Stimulated activated effector memory CD8-positive, alpha-beta T cell treated with anti-CD3 and anti-CD28 coated beads, Interleukin-12 subunit alpha, Interleukin-12 subunit beta, amount 100 ng/mL, for 72 hours (primary cell): ENCODE results near the gene ORAI2.
A peak's percentile ranks its signal among the peaks of the same experiment; 100 is the strongest.
"Not testable (repeated sequence)": the region's sequence is repeated elsewhere in the genome, so short reads cannot be mapped to it uniquely, and the experiment has no call there.

Experiments used
- ATAC-seq: fragments of 150-1000 bp; cut with Tn5 transposase; 2 replicates; pipeline ENCODE4 v1.10.0; 2021
- DNase-seq, 2 donors: peaks; one replicate each; pipeline ENCODE4 v3.0.0; 2021 to 2022; ENCODE audit warnings: low spot score in 2 of 2
- H3K27ac Mint-ChIP-seq: one replicate; pipeline ENCODE4 v1.8.0; 2022; ENCODE audit warnings: mild to moderate bottlenecking, mixed read lengths
- H3K36me3 Mint-ChIP-seq: one replicate; pipeline ENCODE4 v1.8.0; 2022; ENCODE audit warnings: mild to moderate bottlenecking, mixed read lengths
- H3K4me1 Mint-ChIP-seq: one replicate; pipeline ENCODE4 v1.8.0; 2022; ENCODE audit warnings: mixed read lengths
- H3K4me3 Mint-ChIP-seq: one replicate; pipeline ENCODE4 v1.8.0; 2022; ENCODE audit warnings: mild to moderate bottlenecking, mixed read lengths
- H3K9me3 Mint-ChIP-seq: one replicate; pipeline ENCODE4 v1.8.0; 2022; ENCODE audit warnings: mixed read lengths

ORAI2 gene

DNA sequence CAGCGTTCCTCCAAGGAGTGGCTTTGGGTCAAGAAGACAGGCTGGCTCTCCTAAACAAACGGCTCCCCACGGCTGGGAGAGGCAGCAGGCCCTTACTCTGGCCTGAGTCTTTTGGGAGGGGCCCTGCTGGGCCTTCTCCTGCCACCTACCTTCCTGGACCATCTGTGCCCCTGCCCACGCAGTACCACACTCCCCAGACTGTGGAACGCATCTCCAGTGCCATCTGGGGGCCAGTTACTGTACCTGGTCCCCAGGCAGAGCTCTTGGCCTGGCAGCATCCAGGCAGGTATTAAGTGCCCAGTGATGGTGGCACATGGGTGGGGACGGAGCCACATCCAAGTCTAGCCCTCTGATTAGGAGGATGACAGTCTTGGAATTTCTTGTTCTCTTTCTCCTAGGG lies 16.9 kb downstream of the ORAI2 start:
- peak overlapping the region; percentile 21 for H3K27ac Mint-ChIP-seq
- H3K9me3 Mint-ChIP-seq, result no peaks in the 10 kb centered on the region
- peak; percentile 79 for ATAC-seq
- H3K4me3 Mint-ChIP-seq, result no peak overlapping the region
- peaks cover 32% of the 10 kb centered on the region for H3K36me3 Mint-ChIP-seq
- H3K4me1 Mint-ChIP-seq, result no peaks in the 10 kb centered on the region
- DNase-seq, result no peak

GRCh38 chr7:102451371-102452054 lies 18.1 kb downstream of the ORAI2 start:
- ATAC-seq, result no peak
- Mint-ChIP-seq H3K36me3 (peaks cover 23% of the 10 kb centered on the region), H3K4me1 (no peaks in the 10 kb centered on the region), H3K27ac (no peak overlapping the region), H3K9me3 (no peaks in the 10 kb centered on the region), H3K4me3 (no peak overlapping the region)
- DNase-seq, result no peak

- peaks cover 25% of the 10 kb centered on the region for H3K36me3 Mint-ChIP-seq
- ATAC-seq (no peak), DNase-seq (no peak)
- no peak overlapping the region for H3K27ac Mint-ChIP-seq
- no peaks in the 10 kb centered on the region for H3K9me3 Mint-ChIP-seq
- no peaks in the 10 kb centered on the region for H3K4me1 Mint-ChIP-seq
- H3K4me3 Mint-ChIP-seq, result no peak overlapping the region
Measured at GRCh38 chr7:102452451-102452850, 19.1 kb downstream of the ORAI2 start.

GRCh38 chr7:102453319-102453718 lies 19.9 kb downstream of the ORAI2 start:
- ATAC-seq, result no peak
- Mint-ChIP-seq H3K27ac (no peak overlapping the region), H3K36me3 (peaks cover 31% of the 10 kb centered on the region), H3K4me3 (no peak overlapping the region), H3K4me1 (no peaks in the 10 kb centered on the region), H3K9me3 (no peaks in the 10 kb centered on the region)
- DNase-seq, result no peak

GRCh38 chr7:102454468-102454867 lies 21.1 kb downstream of the ORAI2 start:
- Mint-ChIP-seq H3K27ac (peak overlapping the region; percentile 81), H3K9me3 (no peaks in the 10 kb centered on the region), H3K36me3 (peaks cover 33% of the 10 kb centered on the region), H3K4me1 (no peaks in the 10 kb centered on the region), H3K4me3 (no peak overlapping the region)
- DNase-seq (no peak), ATAC-seq (no peak)

DNA sequence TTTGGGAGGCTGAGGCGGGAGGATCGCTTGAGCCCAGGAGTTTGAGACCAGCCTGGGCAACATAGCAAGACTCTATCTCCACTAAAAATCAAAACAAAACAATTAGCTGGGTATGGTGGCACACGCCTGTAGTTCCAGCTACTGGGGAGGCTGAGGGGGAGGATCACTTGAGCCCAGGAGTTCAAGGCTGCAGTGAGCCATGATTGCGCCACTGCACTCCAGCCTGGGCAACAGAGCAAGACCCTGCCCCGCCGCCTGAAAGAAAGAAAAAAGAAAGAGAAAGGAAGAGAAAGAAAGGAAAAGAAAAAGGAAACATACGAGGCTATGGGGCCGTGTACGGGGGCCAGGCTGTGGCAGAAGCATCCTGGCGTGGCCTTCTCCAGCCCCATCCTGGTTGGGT lies 21.6 kb downstream of the ORAI2 start:
- Mint-ChIP-seq H3K27ac (peak overlapping the region; percentile 81), H3K36me3 (peaks cover 37% of the 10 kb centered on the region)
- H3K4me1 Mint-ChIP-seq, H3K4me3 Mint-ChIP-seq, ATAC-seq, H3K9me3 Mint-ChIP-seq, DNase-seq: not testable (repeated sequence)

GRCh38 chr7:102455596-102455995 lies 22.2 kb downstream of the ORAI2 start:
- no peak overlapping the region for H3K27ac Mint-ChIP-seq
- DNase-seq (no peak), ATAC-seq (no peak)
- H3K4me1 Mint-ChIP-seq, result no peaks in the 10 kb centered on the region
- H3K9me3 Mint-ChIP-seq, result no peaks in the 10 kb centered on the region
- no peak overlapping the region for H3K4me3 Mint-ChIP-seq
- H3K36me3 Mint-ChIP-seq, result peaks cover 37% of the 10 kb centered on the region

DNA sequence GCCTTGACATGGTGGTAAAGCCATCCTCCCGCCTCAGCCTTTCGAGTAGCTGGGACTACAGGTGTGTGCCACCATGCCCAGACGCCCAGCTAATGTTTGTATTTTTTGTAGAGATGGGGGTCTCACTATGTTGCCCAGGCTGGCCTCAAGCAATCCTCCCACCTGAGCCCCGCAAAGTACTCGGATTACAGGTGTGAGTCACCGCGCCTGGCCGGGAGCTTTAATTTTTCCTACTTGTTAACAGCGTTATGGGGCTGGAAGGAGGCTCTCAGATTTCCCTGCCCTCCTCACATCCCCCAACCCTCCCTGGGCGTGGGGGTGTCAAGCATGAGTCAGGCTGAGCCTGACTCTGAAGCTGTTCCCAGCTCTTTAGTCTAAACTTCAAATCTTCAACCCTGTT lies 23.0 kb downstream of the ORAI2 start:
- ATAC-seq (no peak), DNase-seq (no peak)
- H3K27ac Mint-ChIP-seq, result no peak overlapping the region
- no peaks in the 10 kb centered on the region for H3K4me1 Mint-ChIP-seq
- no peaks in the 10 kb centered on the region for H3K9me3 Mint-ChIP-seq
- H3K36me3 Mint-ChIP-seq, result peaks cover 37% of the 10 kb centered on the region
- no peak overlapping the region for H3K4me3 Mint-ChIP-seq

GRCh38 chr7:102457352-102457924 lies 24.1 kb downstream of the ORAI2 start:
- no peak for DNase-seq
- Mint-ChIP-seq H3K4me1 (peaks cover 8% of the 10 kb centered on the region), H3K36me3 (peaks cover 42% of the 10 kb centered on the region), H3K27ac (no peak overlapping the region), H3K9me3 (no peaks in the 10 kb centered on the region), H3K4me3 (no peak overlapping the region)
- no peak for ATAC-seq

- ATAC-seq (no peak), DNase-seq (no peak)
- peaks cover 42% of the 10 kb centered on the region for H3K36me3 Mint-ChIP-seq
Measured at GRCh38 chr7:102459221-102459844, 26.0 kb downstream of the ORAI2 start.

GRCh38 chr7:102460467-102460866 lies 27.1 kb downstream of the ORAI2 start:
- DNase-seq, result no peak
- ATAC-seq, result no peak
- Mint-ChIP-seq H3K27ac (peak overlapping the region; percentile 72), H3K36me3 (peaks cover 42% of the 10 kb centered on the region), H3K4me1 (peaks cover 23% of the 10 kb centered on the region), H3K9me3 (no peaks in the 10 kb centered on the region), H3K4me3 (no peak overlapping the region)

More at GRCh38 chr7:102459221-102459844, 26.0 kb downstream of the ORAI2 start:
- Mint-ChIP-seq H3K4me3 (no peak overlapping the region), H3K4me1 (peaks cover 22% of the 10 kb centered on the region), H3K27ac (no peak overlapping the region), H3K9me3 (no peaks in the 10 kb centered on the region)

DNA sequence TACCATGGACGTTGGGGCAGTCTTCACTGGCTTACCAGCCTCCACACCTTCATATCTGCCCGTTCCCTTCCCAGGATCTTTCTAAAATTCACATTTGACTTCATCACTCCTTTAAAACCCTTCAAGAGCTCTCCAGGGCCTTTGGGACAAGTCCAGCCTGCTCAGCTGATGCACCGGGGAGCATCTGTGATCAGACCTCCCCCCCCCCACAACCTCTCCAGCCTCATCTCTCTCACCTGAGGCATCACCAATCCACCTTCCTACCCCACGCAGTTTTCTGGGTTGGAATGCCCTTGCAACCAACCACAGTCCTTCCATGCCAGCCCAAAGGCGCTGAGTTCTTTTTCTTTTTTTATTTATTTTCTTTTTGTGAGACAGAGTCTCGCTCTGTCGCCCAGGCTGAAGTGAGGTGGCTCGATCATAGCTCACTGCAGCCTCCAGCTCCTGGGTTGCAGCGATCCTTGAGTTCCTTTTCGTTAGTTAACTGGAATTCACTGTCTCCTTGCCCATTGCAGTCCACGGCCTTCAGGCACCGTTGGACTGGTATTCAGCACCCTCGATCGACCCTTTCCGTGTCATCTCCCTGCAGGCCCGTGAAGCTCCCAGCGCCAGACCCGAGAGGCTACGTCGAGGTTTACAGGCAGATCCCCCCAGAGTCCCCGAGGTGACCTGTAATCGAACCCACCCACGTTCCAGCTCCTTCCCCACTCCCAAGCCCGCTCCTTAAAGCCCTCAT lies 30.6 kb downstream of the ORAI2 start:
- Mint-ChIP-seq H3K36me3 (peaks cover 27% of the 10 kb centered on the region), H3K4me1 (peaks cover 37% of the 10 kb centered on the region), H3K9me3 (no peaks in the 10 kb centered on the region), H3K27ac (peak overlapping the region; percentile 90), H3K4me3 (peak overlapping the region; percentile 88)
- DNase-seq (no peak), ATAC-seq (no peak)

DNA sequence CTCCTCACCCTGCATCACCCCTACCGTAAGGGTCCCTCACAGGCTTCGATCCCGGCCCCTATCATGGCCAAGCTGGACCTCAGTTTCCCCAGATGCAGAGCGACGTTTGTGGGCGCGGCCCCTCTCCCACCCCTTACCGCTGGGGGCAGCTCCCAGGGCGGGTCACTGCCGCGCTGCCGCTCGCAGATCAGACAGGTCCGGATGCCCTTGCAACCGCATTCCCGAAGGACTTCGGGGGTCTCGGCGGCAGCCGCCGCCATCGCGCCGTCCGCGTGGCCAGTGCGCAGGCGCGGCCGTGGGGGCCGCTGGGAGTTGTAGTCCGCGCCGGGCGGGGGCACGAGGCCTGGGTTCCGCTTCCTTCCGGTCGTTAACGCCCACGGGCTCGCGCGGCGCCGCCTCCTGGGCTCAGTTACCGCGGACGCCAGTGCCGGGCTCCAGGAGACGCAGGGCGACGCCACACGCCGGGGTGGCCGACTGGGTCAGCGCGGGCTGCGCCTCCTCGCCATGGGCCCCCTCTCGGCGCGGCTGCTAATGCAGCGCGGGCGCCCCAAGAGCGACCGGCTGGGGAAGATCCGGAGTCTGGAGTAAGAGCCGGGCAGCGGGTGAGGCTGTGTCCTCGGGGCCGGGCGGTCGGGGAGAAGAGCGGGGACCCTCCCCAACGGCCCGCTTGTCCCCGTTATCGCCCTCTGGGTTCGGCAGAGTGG lies 31.4 kb downstream of the ORAI2 start, which contains the start of the genes ALKBH4 and LRWD1:
TSS of gene ALKBH4 (minus strand) at position 287 of the 704 bp plus-strand sequence. CDS start at position 260, 27 bp downstream.
TSS of gene LRWD1 (plus strand) at position 408 of the 704 bp plus-strand sequence. CDS start at position 505, 97 bp downstream.
- no peaks in the 10 kb centered on the region for H3K9me3 Mint-ChIP-seq
- peak within 1 kb of the TSS; percentile 90 for H3K27ac Mint-ChIP-seq
- H3K36me3 Mint-ChIP-seq, result peaks cover 23% of the 10 kb centered on the region
- peaks cover 37% of the 10 kb centered on the region for H3K4me1 Mint-ChIP-seq
- ATAC-seq (peak; percentile 96), DNase-seq (peak; percentile 97 to 98)
- H3K4me3 Mint-ChIP-seq, result peak within 1 kb of the TSS; percentile 88

DNA sequence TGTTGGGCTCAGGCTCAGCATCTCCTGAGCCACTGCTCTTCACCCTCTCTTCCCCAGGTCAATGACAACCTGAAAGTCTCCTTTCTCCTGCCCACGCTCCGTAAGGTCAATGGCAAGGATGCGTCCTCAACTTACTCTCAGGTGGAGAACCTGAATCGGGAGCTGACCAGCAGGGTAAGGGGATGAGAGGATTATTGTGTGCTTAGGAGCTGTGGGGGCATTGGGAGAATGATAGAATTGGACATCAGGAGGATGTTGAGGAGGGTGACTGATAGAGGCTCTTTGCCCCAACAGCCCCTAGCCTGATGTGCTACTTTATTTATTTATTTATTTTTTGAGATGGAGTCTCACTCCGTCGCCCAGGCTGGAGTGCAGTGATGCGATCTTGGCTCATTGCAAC lies 32.7 kb downstream of the ORAI2 start:
- no peak for ATAC-seq
- Mint-ChIP-seq H3K4me1 (peaks cover 37% of the 10 kb centered on the region), H3K9me3 (no peaks in the 10 kb centered on the region), H3K27ac (no peak overlapping the region), H3K4me3 (peak overlapping the region; percentile 88), H3K36me3 (peaks cover 31% of the 10 kb centered on the region)
- no peak for DNase-seq
